Neuronal stem cell (in vitro differentiated cells): ENCODE measurements around the gene INTS1.

Source experiments
- DNase-seq: peaks from one replicate; pipeline ENCODE4 v3.0.0-alpha.2; 2013; ENCODE audit warnings: low spot score
- H2AFZ ChIP-seq: one replicate; pipeline ENCODE4 v1.6.1; 2013; ENCODE audit warnings: mild to moderate bottlenecking, low read length, inconsistent platforms
- H2AK5ac ChIP-seq: 2 replicates; pipeline ENCODE4 v1.6.1; 2013; ENCODE audit warnings: low read depth, mild to moderate bottlenecking, inconsistent platforms, low read length, moderate library complexity, mixed read lengths
- H2BK120ac ChIP-seq: 2 replicates; pipeline ENCODE4 v1.6.1; 2013; ENCODE audit warnings: low read depth, mild to moderate bottlenecking, inconsistent platforms, low read length, moderate library complexity, mixed read lengths
- H2BK12ac ChIP-seq: one replicate; pipeline ENCODE4 v1.6.1; 2013; ENCODE audit warnings: low read length, inconsistent platforms
- H2BK15ac ChIP-seq: 2 replicates; pipeline ENCODE4 v1.6.1; 2013; ENCODE audit warnings: mild to moderate bottlenecking, low read length, inconsistent platforms, mixed read lengths
- H2BK5ac ChIP-seq: one replicate; pipeline ENCODE4 v1.6.1; 2013; ENCODE audit warnings: inconsistent platforms, mild to moderate bottlenecking, low read length, moderate library complexity
- H3K14ac ChIP-seq: one replicate; pipeline ENCODE4 v1.6.1; 2013; ENCODE audit warnings: low read length, inconsistent platforms
- H3K18ac ChIP-seq: 2 replicates; pipeline ENCODE4 v1.6.1; 2013; ENCODE audit warnings: low read length, inconsistent platforms
- H3K23ac ChIP-seq: 2 replicates; pipeline ENCODE4 v1.6.1; 2013; ENCODE audit warnings: low read depth, mild to moderate bottlenecking, mixed read lengths, low read length, inconsistent platforms; ENCODE audit not compliant: poor library complexity
- H3K27ac ChIP-seq: replicated peaks from 3 replicates; pipeline ENCODE4 v1.5.1; 2013; ENCODE audit warnings: low read length, inconsistent platforms
- H3K27me3 ChIP-seq, 3 experiments: 2 replicates each; pipeline ENCODE4 v1.6.1; 2013; ENCODE audit warnings: low read length in 3 of 3, mild to moderate bottlenecking in 2 of 3, inconsistent platforms in 1 of 3, low read depth in 1 of 3, mixed read lengths in 1 of 3, moderate library complexity in 1 of 3; ENCODE audit not compliant: control insufficient read depth in 3 of 3, insufficient read depth in 3 of 3
- H3K36me3 ChIP-seq, 2 donors: replicated peaks in 1 of 2; 2 replicates each; pipeline ENCODE4 v1.6.1; 2013; ENCODE audit warnings: low read length in 2 of 2; ENCODE audit not compliant: control insufficient read depth in 2 of 2, insufficient read depth in 2 of 2
- H3K4ac ChIP-seq: 2 replicates; pipeline ENCODE4 v1.6.1; 2013; ENCODE audit warnings: inconsistent platforms, mild to moderate bottlenecking, low read length, moderate library complexity
- H3K4me1 ChIP-seq, 2 donors: 1 replicate in 1 of 2; 2 replicates in 1 of 2; pipeline ENCODE4 v1.6.1; 2013; ENCODE audit warnings: low read length in 2 of 2, low read depth in 1 of 2; ENCODE audit not compliant: control insufficient read depth in 2 of 2, insufficient read depth in 1 of 2
- H3K4me2 ChIP-seq: one replicate; pipeline ENCODE4 v1.6.1; 2013; ENCODE audit warnings: mild to moderate bottlenecking, low read length, inconsistent platforms; ENCODE audit not compliant: insufficient read depth, poor library complexity, severe bottlenecking
- H3K4me3 ChIP-seq, 2 donors: 2 replicates each; pipeline ENCODE4 v1.5.1; 2013; ENCODE audit warnings: low read length in 2 of 2, mild to moderate bottlenecking in 2 of 2, inconsistent platforms in 1 of 2, moderate library complexity in 1 of 2
- H3K79me1 ChIP-seq: one replicate; pipeline ENCODE4 v1.6.1; 2013; ENCODE audit warnings: low read depth, mild to moderate bottlenecking, inconsistent platforms, low read length, moderate library complexity
- H3K9ac ChIP-seq: one replicate; pipeline ENCODE4 v1.6.1; 2013; ENCODE audit warnings: mild to moderate bottlenecking, low read depth, low read length, inconsistent platforms; ENCODE audit not compliant: poor library complexity
- H3K9me3 ChIP-seq, 2 donors: replicated peaks in 1 of 2; 2 replicates each; pipeline versions ENCODE3 to v1.6.1; 2013; ENCODE audit warnings: low read length in 2 of 2, mild to moderate bottlenecking in 2 of 2, inconsistent platforms in 1 of 2, low read depth in 1 of 2, mixed read lengths in 1 of 2, moderate library complexity in 1 of 2; ENCODE audit not compliant: control insufficient read depth in 2 of 2, insufficient read depth in 1 of 2
- H4K8ac ChIP-seq: one replicate; pipeline ENCODE4 v1.6.1; 2013; ENCODE audit warnings: low read depth, mild to moderate bottlenecking, inconsistent platforms, low read length, moderate library complexity
- H4K91ac ChIP-seq: one replicate; pipeline ENCODE4 v1.6.1; 2013; ENCODE audit warnings: low read length, low read depth, mild to moderate bottlenecking, inconsistent platforms; ENCODE audit not compliant: poor library complexity
- WGBS, 2 donors: extraction: QIAGEN DNeasy Blood & Tissue Kit; methylation state at CpG; one replicate each; pipeline ENCODE4 v1.1.7; 2013; ENCODE audit warnings: missing lambda C conversion rate in 2 of 2, mixed read lengths in 1 of 2; ENCODE audit not compliant: insufficient read length in 2 of 2, insufficient replicate concordance in 1 of 2; ENCODE audit errors: extremely low coverage in 2 of 2; 5-methylcytosine and 5-hydroxymethylcytosine counted together

The INTS1 gene

DNA sequence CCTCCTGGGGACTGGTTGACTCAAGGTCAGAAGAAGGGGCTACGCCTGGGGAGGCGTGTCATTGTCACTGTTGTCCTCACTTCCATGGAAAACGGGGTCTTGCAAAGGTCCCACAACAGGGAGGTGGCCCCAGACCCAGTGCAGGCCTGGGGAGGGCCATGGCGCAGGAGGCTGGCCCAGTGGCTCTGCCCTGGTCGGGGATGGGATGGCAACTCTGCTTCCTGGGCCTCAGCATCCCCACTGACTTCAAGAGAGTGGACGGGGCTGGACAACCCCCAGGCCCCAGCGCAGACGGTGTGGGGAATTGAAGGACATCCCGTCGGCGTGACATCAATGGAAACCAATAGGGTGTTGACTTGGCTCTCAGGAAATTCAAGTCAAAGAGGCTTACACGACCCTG is 80.1 kb downstream of the INTS1 start:
- DNase-seq, result no peak
- Histone ChIP-seq H3K27me3 (peaks cover 0 to 32% (median 0%) of the 10 kb centered on the region in 3 experiments), H2AFZ (no peak overlapping the region), H3K4me1 (no peaks in the 10 kb centered on the region), H2BK120ac (no peak overlapping the region), H3K27ac (no peak overlapping the region), H3K14ac (peak overlapping the region; percentile 21), H2AK5ac (peak overlapping the region; percentile 90), H2BK15ac (peak overlapping the region; percentile 67), H2BK12ac (no peak overlapping the region), H3K79me1 (no peaks in the 10 kb centered on the region), H3K23ac (peak overlapping the region; percentile 73), H3K9ac (no peak overlapping the region), H3K36me3 (no peaks in the 10 kb centered on the region), H4K91ac (no peak overlapping the region), H4K8ac (peak overlapping the region; percentile 92), H3K4me2 (no peak overlapping the region), H3K4me3 (no peak overlapping the region), H2BK5ac (no peak overlapping the region), H3K18ac (peak overlapping the region; percentile 17), H3K9me3 (no peaks in the 10 kb centered on the region), H3K4ac (no peak overlapping the region)
- no CpG with 5 or more reads among the region's 12 CpGs for WGBS, 2 donors

DNA sequence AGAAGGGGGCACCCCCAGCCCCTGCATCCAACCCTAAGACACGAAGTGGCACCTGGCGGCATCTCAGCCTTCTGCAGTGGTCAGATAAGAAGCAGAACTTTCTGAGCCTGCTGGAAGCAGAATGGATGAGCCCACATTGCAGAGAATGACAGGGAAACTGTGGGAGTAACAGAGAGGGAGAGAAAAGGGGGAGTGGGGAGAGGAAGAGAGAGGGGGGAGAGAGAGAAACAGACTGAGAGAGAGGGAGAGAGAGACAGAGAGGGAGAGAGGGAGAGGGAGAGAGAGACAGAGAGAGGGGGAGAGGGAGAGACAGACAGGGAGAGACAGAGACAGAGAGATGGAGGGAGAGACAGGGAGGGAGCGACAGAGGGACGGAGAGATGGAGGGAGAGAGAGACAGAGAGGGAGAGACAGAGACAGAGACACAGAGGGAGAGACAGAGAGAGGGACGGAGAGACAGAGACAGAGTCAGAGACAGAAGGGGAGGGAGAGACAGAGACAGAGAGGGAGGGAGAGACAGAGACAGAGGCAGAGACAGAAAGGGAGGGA is 80.9 kb downstream of the INTS1 start:
- Histone ChIP-seq H2AFZ (peak overlapping the region; percentile 24), H3K9ac (no peak overlapping the region), H2BK15ac (no peak overlapping the region), H3K79me1 (no peaks in the 10 kb centered on the region), H2BK5ac (no peak overlapping the region), H3K27me3 (peaks cover 0 to 25% (median 0%) of the 10 kb centered on the region in 3 experiments), H2BK120ac (no peak overlapping the region), H3K4me3 (no peak overlapping the region), H3K36me3 (no peaks in the 10 kb centered on the region), H3K4me2 (no peak overlapping the region), H4K8ac (no peak overlapping the region), H2BK12ac (no peak overlapping the region), H3K27ac (no peak overlapping the region), H3K4me1 (no peaks in the 10 kb centered on the region), H3K18ac (no peak overlapping the region), H3K9me3 (no peaks in the 10 kb centered on the region), H4K91ac (no peak overlapping the region), H3K23ac (peak overlapping the region; percentile 85), H2AK5ac (no peak overlapping the region), H3K4ac (no peak overlapping the region), H3K14ac (peak overlapping the region; percentile 71)
- no peak for DNase-seq
- no CpG with 5 or more reads among the region's 5 CpGs for WGBS, 2 donors

DNA sequence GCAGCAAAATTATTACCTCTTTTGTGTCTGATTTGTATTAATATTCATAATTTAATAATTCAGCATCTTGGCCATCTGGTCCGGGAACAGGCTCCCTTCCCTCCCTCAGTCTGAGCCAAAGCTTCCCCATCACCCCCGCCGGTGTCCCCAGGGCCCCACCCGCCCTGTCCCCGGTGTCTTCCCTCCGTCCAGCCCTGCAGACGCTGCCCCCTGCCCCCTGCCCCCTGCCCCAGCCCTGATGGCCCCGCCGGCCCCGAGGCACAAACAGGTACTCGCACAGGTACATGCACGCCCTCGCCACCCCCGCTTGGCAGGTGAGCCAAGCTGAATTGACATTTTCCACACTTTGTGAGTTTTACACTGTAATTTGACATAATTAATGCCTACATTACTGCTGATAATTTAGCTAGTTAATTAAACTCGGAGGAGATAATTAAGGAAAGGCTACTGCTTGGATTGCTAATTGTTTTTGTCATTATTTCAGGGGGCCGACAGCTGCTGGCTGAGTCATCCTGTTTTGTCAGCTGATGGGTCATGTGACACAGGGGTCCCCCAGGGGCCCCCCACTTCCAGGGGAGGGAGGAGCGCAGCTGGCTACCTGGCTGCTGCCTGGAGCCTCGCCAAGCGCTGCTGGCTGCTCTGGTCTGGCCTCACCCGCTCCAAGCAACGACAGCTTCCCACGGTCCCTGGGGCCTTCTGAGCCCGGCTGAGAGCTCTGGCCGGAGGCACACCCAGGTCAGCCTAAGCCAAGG is 81.5 kb downstream of the INTS1 start:
- H2BK15ac ChIP-seq, result no peak overlapping the region
- no peak overlapping the region for H3K4me2 ChIP-seq
- H3K36me3 ChIP-seq, result no peaks in the 10 kb centered on the region
- no peak overlapping the region for H3K4ac ChIP-seq
- no peak overlapping the region for H2AK5ac ChIP-seq
- no peaks in the 10 kb centered on the region for H3K4me1 ChIP-seq
- no CpG with 5 or more reads among the region's 24 CpGs for WGBS, 2 donors
- H3K9me3 ChIP-seq, result no peaks in the 10 kb centered on the region
- no peak overlapping the region for H3K14ac ChIP-seq
- no peak overlapping the region for H2BK120ac ChIP-seq
- H3K27me3 ChIP-seq, result peaks cover 0 to 25% (median 0%) of the 10 kb centered on the region in 3 experiments
- H4K91ac ChIP-seq, result no peak overlapping the region
- H2BK12ac ChIP-seq, result no peak overlapping the region
- no peak overlapping the region for H4K8ac ChIP-seq
- peak overlapping the region; percentile 24 for H2AFZ ChIP-seq
- H3K79me1 ChIP-seq, result no peaks in the 10 kb centered on the region
- no peak overlapping the region for H3K27ac ChIP-seq
- H2BK5ac ChIP-seq, result no peak overlapping the region
- no peak overlapping the region for H3K9ac ChIP-seq
- no peak overlapping the region for H3K4me3 ChIP-seq
- no peak overlapping the region for H3K23ac ChIP-seq
- H3K18ac ChIP-seq, result no peak overlapping the region
- no peak for DNase-seq

DNA sequence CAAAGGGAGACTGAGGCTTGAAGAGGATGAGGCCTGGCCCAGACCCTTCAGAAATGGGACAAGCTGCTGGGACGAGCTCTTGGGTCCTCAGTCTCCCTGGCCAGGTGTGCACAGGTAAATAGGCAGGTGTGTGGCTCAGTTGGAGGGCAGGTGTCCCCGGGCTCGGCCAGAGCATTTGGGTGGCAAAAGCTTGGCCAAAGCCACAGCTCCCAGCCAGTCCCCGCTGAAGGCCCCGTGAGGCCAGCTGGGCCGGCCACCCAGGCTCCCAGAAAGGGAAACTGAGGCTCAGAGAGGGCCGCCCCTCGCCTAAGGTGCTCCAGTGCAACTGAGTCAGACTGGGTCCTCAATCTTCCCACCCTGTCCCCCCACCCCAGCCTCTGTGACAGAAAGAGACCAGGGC is 82.2 kb downstream of the INTS1 start:
- no CpG with 5 or more reads among the region's 8 CpGs for WGBS, 2 donors
- no peak overlapping the region for H3K4me2 ChIP-seq

More for the DNA sequence above, 82.2 kb downstream of the INTS1 start:
- Histone ChIP-seq H3K4me3 (no peak overlapping the region), H3K4me1 (no peaks in the 10 kb centered on the region), H3K9me3 (no peaks in the 10 kb centered on the region), H3K36me3 (no peaks in the 10 kb centered on the region), H2BK120ac (no peak overlapping the region), H2BK12ac (peak overlapping the region; percentile 73), H3K4ac (no peak overlapping the region), H4K91ac (no peak overlapping the region), H2BK5ac (no peak overlapping the region), H2BK15ac (peak overlapping the region; percentile 92), H2AFZ (no peak overlapping the region), H2AK5ac (peak overlapping the region; percentile 92), H3K14ac (no peak overlapping the region), H3K18ac (peak overlapping the region; percentile 64), H4K8ac (no peak overlapping the region), H3K27me3 (peaks cover 0 to 25% (median 0%) of the 10 kb centered on the region in 3 experiments), H3K79me1 (no peaks in the 10 kb centered on the region), H3K9ac (no peak overlapping the region), H3K27ac (no peak overlapping the region), H3K23ac (no peak overlapping the region)
- DNase-seq, result no peak
